SK-N-SH (cell line): Measurements from ENCODE around the gene C6orf136. TPM values are rescaled to one million over a fixed set of nuclear protein-coding genes. Genes with fewer than 3 reads are reported as not detected.
A peak's percentile ranks its signal among the peaks of the same experiment; 100 is the strongest.

Experiments used
- CTCF ChIA-PET: fragments of 300-600, 350-600 bp; formaldehyde crosslinking; extraction: SDS; loops from one replicate; lab custom pipeline; 2021; lab: Yijun Ruan, JAX
- POLR2A ChIA-PET: fragments of 350-600 bp; sonication (Branson Sonifier 250); formaldehyde crosslinking; extraction: SDS; loops from one replicate; lab custom pipeline; 2020; ENCODE audit warnings: antibody characterized with exemption, inconsistent platforms; lab: Yijun Ruan, JAX
- DNase-seq: peaks from one replicate; pipeline ENCODE4 v3.0.0; 2012
- H2AFZ ChIP-seq: fragments of 200-600 bp; sonication (generic); 2 replicates; pipeline ENCODE4 v1.8.1; 2016; ENCODE audit warnings: antibody characterized with exemption, mild to moderate bottlenecking, low read depth
- H3F3A ChIP-seq: fragments of 200-600 bp; sonication (generic); replicated peaks from 2 replicates; pipeline ENCODE3; 2016; ENCODE audit warnings: antibody characterized with exemption, mild to moderate bottlenecking; ENCODE audit not compliant: insufficient read depth
- H3K27ac ChIP-seq, 2 experiments: fragments of 200-500 bp in 1 of 2; fragments of 200-600 bp in 1 of 2; sonication (Bioruptor generic) in 1 of 2; sonication (generic), shearing (Covaris generic) in 1 of 2; 2 replicates each; pipeline versions ENCODE4 v1.5.1 to v1.6.1; 2014 to 2016; ENCODE audit warnings: low read depth in 2 of 2, inconsistent platforms in 1 of 2, low read length in 1 of 2, mild to moderate bottlenecking in 1 of 2, mixed read lengths in 1 of 2
- H3K27me3 ChIP-seq: fragments of 200-600 bp; sonication (generic), shearing (Covaris generic); 2 replicates; pipeline ENCODE4 v1.6.1; 2016; ENCODE audit warnings: mixed run types; ENCODE audit not compliant: insufficient read depth
- H3K36me3 ChIP-seq, 2 experiments: fragments of 200-500 bp in 1 of 2; fragments of 200-600 bp in 1 of 2; sonication (Bioruptor generic) in 1 of 2; sonication (generic) in 1 of 2; replicated peaks in 1 of 2; 2 replicates each; pipeline versions ENCODE3 to v1.5.1; 2014 to 2016; ENCODE audit warnings: low read length in 1 of 2, mild to moderate bottlenecking in 1 of 2; ENCODE audit not compliant: insufficient read depth in 2 of 2, control insufficient read depth in 1 of 2
- H3K4me1 ChIP-seq, 2 experiments: fragments of 200-500 bp in 1 of 2; fragments of 200-600 bp in 1 of 2; sonication (Bioruptor generic) in 1 of 2; sonication (generic), shearing (Covaris generic) in 1 of 2; 2 replicates each; pipeline versions ENCODE4 v1.5.1 to v1.6.1; 2014 to 2016; ENCODE audit warnings: low read depth in 1 of 2, low read length in 1 of 2, mixed run types in 1 of 2; ENCODE audit not compliant: insufficient read depth in 2 of 2, control insufficient read depth in 1 of 2
- H3K4me2 ChIP-seq: fragments of 200-600 bp; sonication (generic), shearing (Covaris generic); 2 replicates; pipeline ENCODE4 v1.6.1; 2017; ENCODE audit warnings: mixed run types
- H3K4me3 ChIP-seq, 2 experiments: fragments of 200-500 bp in 1 of 2; fragments of 200-600 bp in 1 of 2; sonication (Bioruptor generic) in 1 of 2; sonication (generic), shearing (Covaris generic) in 1 of 2; 2 replicates each; pipeline versions ENCODE4 v1.5.1 to v1.8.1; 2014 to 2016; ENCODE audit warnings: low read depth in 2 of 2, inconsistent platforms in 1 of 2, low read length in 1 of 2, mild to moderate bottlenecking in 1 of 2, mixed read lengths in 1 of 2, moderate library complexity in 1 of 2
- H3K79me2 ChIP-seq: fragments of 200-600 bp; sonication (generic); 2 replicates; pipeline ENCODE4 v1.8.1; 2017; ENCODE audit warnings: mild to moderate bottlenecking; ENCODE audit not compliant: insufficient read depth
- H3K9ac ChIP-seq: fragments of 200-600 bp; sonication (generic); 2 replicates; pipeline ENCODE4 v1.6.1; 2017; ENCODE audit warnings: mixed run types
- H3K9me2 ChIP-seq: fragments of 200-600 bp; sonication (generic); 2 replicates; pipeline ENCODE4 v1.6.1; 2017; ENCODE audit warnings: mixed run types
- H3K9me3 ChIP-seq: fragments of 200-600 bp; sonication (generic); 2 replicates; pipeline ENCODE4 v1.6.1; 2017; ENCODE audit warnings: mixed run types, mild to moderate bottlenecking, moderate library complexity
- H4K20me1 ChIP-seq: fragments of 200-600 bp; sonication (generic); 2 replicates; pipeline ENCODE4 v1.6.1; 2017; ENCODE audit warnings: mild to moderate bottlenecking, mixed run types; ENCODE audit not compliant: insufficient read depth
- EP300 ChIP-seq, 2 experiments: IDR thresholded peaks; 2 replicates each; pipeline versions ENCODE4 v1.4.0 to v1.6.1; 2012; ENCODE audit warnings: borderline replicate concordance in 1 of 2, low read depth in 1 of 2, low read length in 1 of 2
- FOXJ3 ChIP-seq: sonication (generic); formaldehyde crosslinking; IDR thresholded peaks from 2 replicates; pipeline ENCODE4 v1.5.1; 2020; ENCODE audit warnings: mild to moderate bottlenecking, missing genetic modification reagents
- FOXM1 ChIP-seq: IDR thresholded peaks from 2 replicates; pipeline ENCODE4 v1.4.0; 2012; ENCODE audit warnings: low read depth, mild to moderate bottlenecking
- GABPA ChIP-seq: IDR thresholded peaks from 2 replicates; pipeline ENCODE4 v1.4.0; 2012; ENCODE audit warnings: low read depth, mild to moderate bottlenecking
- GATA2 ChIP-seq: sonication (generic); formaldehyde crosslinking; IDR thresholded peaks from 2 replicates; pipeline ENCODE4 v1.5.0; 2020; ENCODE audit warnings: mild to moderate bottlenecking, missing genetic modification reagents
- JUND ChIP-seq: IDR thresholded peaks from 2 replicates; pipeline ENCODE4 v1.4.0; 2012
- MEF2A ChIP-seq: IDR thresholded peaks from 2 replicates; pipeline ENCODE4 v1.4.0; 2012; ENCODE audit warnings: low read depth, borderline replicate concordance
- MXI1 ChIP-seq: IDR thresholded peaks from 2 replicates; pipeline ENCODE4 v1.6.1; 2012; ENCODE audit warnings: mild to moderate bottlenecking, low read depth, low read length, improper control_type of control experiment
- NFIC ChIP-seq: IDR thresholded peaks from 2 replicates; pipeline ENCODE4 v1.4.0; 2012; ENCODE audit warnings: borderline replicate concordance
- RCOR1 ChIP-seq: fragments of 150-350 bp; IDR thresholded peaks from 2 replicates; pipeline ENCODE4 v1.6.1; 2017; ENCODE audit warnings: antibody characterized with exemption, low read length
- RFX5 ChIP-seq: IDR thresholded peaks from 2 replicates; pipeline ENCODE4 v1.6.1; 2012; ENCODE audit warnings: mild to moderate bottlenecking, improper control_type of control experiment, low read length
- SIN3A ChIP-seq: IDR thresholded peaks from 2 replicates; pipeline ENCODE4 v1.6.1; 2012; ENCODE audit warnings: low read depth, mild to moderate bottlenecking, low read length, moderate library complexity, borderline replicate concordance
- TCF12 ChIP-seq: IDR thresholded peaks from 2 replicates; pipeline ENCODE4 v1.4.0; 2012
- TEAD4 ChIP-seq: IDR thresholded peaks from 2 replicates; pipeline ENCODE4 v1.4.0; 2012; ENCODE audit warnings: mild to moderate bottlenecking, borderline replicate concordance; ENCODE audit not compliant: insufficient read depth
- YY1 ChIP-seq: IDR thresholded peaks from 2 replicates; pipeline ENCODE4 v1.4.0; 2012; ENCODE audit warnings: low read depth, mild to moderate bottlenecking
- WGBS: methylation state at CpG from one replicate; pipeline ENCODE4 v1.1.6; 2017; ENCODE audit warnings: low lambda C conversion rate; 5-methylcytosine and 5-hydroxymethylcytosine counted together
- polyA plus RNA-seq, 3 experiments: library from polyadenylated mRNA; depleted of rRNA; stranded (reverse); fragments of >200 nt; gene quantifications; 2 replicates each; pipeline ENCODE4 v1.2.3, GENCODE V29; 2012
- TF ChIP-seq, protein P1 (sequence below): IDR thresholded peaks from 2 replicates; pipeline ENCODE4 v1.4.0; 2012; ENCODE audit warnings: low read depth, borderline replicate concordance
- TF ChIP-seq, protein P2 (sequence below): IDR thresholded peaks from 2 replicates; pipeline ENCODE4 v1.4.0; 2012; ENCODE audit warnings: low read depth, borderline replicate concordance
- TF ChIP-seq, protein P3 (sequence below): fragments of 150-350 bp; IDR thresholded peaks from 2 replicates; pipeline ENCODE4 v1.6.1; 2017; ENCODE audit warnings: antibody characterized with exemption, low read length, low read depth, borderline replicate concordance
- TF ChIP-seq, protein P4 (sequence below): fragments of 150-350 bp; IDR thresholded peaks from 2 replicates; pipeline ENCODE4 v1.6.1; 2016; ENCODE audit warnings: mild to moderate bottlenecking, low read depth, low read length

The C6orf136 gene
- polyA plus RNA-seq, 1 of the 3 experiments (the other 2 are of a cell fraction) = 14.3 TPM

DNA sequence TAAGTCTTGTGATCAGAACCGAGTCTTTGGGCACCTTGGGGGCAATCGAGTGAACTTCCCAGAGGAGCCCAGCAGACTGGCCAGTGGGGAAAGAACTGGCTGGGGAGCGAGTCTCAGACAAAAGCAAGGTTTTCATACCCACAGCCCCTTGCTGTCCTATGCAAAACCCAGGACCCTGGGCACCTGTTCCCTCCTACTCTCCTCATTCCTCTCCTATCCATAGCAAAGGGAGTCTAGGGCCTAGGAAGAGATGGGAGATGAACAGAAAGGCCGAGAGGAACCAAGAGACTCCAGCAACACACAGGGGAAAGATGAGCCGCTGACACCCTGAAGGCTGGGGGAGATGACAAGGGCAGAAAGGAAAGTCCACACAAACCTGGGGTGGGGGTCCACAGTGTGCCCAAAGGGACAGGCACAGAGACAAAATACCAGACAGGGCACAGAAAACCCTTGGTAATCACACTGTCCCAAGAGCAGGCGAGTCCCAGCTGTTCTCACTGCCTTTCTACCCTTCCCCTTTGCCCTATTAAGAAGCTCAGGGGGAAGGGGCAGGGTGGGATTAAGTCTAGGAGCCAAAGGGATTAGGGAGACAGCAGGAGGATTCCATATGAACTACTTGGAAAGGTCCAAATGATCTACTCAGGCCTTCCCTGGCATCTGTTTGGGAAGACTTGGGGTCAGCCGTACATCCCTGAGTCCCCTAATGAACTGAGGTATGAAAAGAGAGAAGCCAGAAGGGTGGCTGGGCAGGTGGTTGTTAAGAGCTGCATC is 33.0 kb downstream of the C6orf136 start:
- POLR2A ChIA-PET = interaction anchor here (1.2 to 2.2 kb wide), 3 partner anchors 42 to 50 kb away, joined by 7 to 24 read pairs (median 8); no protein-coding TSS in a partner anchor
- H3K9me3 ChIP-seq = no peaks in the 10 kb centered on the region
- no peak overlapping the region for H2AFZ ChIP-seq
- H3K9ac ChIP-seq = peak overlapping the region; percentile 19; the same call in 1 of the 2 replicates
- peaks cover 25 to 48% of the 10 kb centered on the region in 2 experiments for H3K36me3 ChIP-seq
- peaks cover 59% of the 10 kb centered on the region for H3F3A ChIP-seq
- WGBS = 91% methylated on average over 7 of the region's 7 CpGs
- peak overlapping the region; percentile 69 for H3K4me2 ChIP-seq
- peak overlapping the region in 1 of 2 experiments; percentile 14; a peak in 1 of 4 replicates for H3K27ac ChIP-seq
- no peak for DNase-seq
- H3K4me3 ChIP-seq = peak overlapping the region in 1 of 2 experiments; percentile 22; a peak in 1 of 4 replicates
- H4K20me1 ChIP-seq = peaks cover 36% of the 10 kb centered on the region
- TF ChIP-seq, protein P1, sequence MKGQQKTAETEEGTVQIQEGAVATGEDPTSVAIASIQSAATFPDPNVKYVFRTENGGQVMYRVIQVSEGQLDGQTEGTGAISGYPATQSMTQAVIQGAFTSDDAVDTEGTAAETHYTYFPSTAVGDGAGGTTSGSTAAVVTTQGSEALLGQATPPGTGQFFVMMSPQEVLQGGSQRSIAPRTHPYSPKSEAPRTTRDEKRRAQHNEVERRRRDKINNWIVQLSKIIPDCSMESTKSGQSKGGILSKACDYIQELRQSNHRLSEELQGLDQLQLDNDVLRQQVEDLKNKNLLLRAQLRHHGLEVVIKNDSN = no peak
- TF ChIP-seq, all 33 proteins: peak for 0
- no peaks in the 10 kb centered on the region for H3K27me3 ChIP-seq
- CTCF ChIA-PET = interaction anchor here (0.7 to 29.8 kb wide), 19 partner anchors 9 to 203 kb away, joined by 3 to 838 read pairs (median 5); partner anchors contain the start of genes FLOT1, MDC1, MRPS18B and NRM
- no peaks in the 10 kb centered on the region for H3K9me2 ChIP-seq
- H3K4me1 ChIP-seq = peaks cover 16 to 44% of the 10 kb centered on the region in 2 experiments; a peak in 3 of 4 replicates
- H3K79me2 ChIP-seq = peaks cover 76% of the 10 kb centered on the region

DNA sequence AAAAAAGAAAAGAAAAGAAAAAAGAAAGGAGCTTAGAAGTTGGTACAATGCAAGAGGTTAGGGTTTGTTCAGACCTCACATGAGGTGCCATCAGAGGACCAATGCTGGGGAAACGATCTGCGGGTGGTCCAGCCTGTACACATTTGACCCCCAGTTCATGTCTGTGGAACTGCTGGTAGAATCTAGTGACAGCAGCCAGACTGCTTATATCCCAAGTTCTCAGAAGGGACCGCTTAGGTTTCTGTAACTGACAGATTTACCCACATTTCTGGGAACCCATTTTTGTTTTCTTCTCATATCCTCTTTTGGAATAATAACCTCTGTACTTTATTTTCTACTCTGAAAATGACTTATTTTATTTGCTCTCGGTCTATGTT is 34.8 kb downstream of the C6orf136 start:
- no peak for DNase-seq
- Histone ChIP-seq H3K79me2 (peaks cover 94% of the 10 kb centered on the region), H4K20me1 (peaks cover 36% of the 10 kb centered on the region), H3K9me2 (no peaks in the 10 kb centered on the region), H3K36me3 (peaks cover 15 to 40% of the 10 kb centered on the region in 2 experiments), H3K4me1 (peaks cover 16 to 57% of the 10 kb centered on the region in 2 experiments; a peak in 3 of 4 replicates), H3K4me2 (peak overlapping the region; percentile 98), H3K27ac (peak overlapping the region; percentile 93 to 97), H3F3A (peaks cover 42% of the 10 kb centered on the region), H3K4me3 (peak overlapping the region; percentile 74 to 77; a peak in 3 of 4 replicates), H3K9ac (peak overlapping the region; percentile 97), H3K27me3 (no peaks in the 10 kb centered on the region), H2AFZ (no peak overlapping the region), H3K9me3 (no peaks in the 10 kb centered on the region)
- ChIA-PET POLR2A (interaction anchor here (1.1 kb wide), 1 partner anchor 9 kb away, joined by 3 read pairs; no protein-coding TSS in a partner anchor), CTCF (interaction anchor here (0.8 to 29.8 kb wide), 6 partner anchors 9 to 202 kb away, joined by 3 to 838 read pairs (median 6); partner anchors contain the start of genes DHX16, FLOT1, MDC1 and NRM)
- no peak for TF ChIP-seq YY1
- TF ChIP-seq, protein P2, sequence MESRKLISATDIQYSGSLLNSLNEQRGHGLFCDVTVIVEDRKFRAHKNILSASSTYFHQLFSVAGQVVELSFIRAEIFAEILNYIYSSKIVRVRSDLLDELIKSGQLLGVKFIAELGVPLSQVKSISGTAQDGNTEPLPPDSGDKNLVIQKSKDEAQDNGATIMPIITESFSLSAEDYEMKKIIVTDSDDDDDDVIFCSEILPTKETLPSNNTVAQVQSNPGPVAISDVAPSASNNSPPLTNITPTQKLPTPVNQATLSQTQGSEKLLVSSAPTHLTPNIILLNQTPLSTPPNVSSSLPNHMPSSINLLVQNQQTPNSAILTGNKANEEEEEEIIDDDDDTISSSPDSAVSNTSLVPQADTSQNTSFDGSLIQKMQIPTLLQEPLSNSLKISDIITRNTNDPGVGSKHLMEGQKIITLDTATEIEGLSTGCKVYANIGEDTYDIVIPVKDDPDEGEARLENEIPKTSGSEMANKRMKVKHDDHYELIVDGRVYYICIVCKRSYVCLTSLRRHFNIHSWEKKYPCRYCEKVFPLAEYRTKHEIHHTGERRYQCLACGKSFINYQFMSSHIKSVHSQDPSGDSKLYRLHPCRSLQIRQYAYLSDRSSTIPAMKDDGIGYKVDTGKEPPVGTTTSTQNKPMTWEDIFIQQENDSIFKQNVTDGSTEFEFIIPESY = no peak
- no peak for TF ChIP-seq GATA2 (CRISPR knock-in tag)
- no peak for TF ChIP-seq FOXJ3 (CRISPR knock-in tag)
- TF ChIP-seq RFX5 = no peak
- TF ChIP-seq, protein P1 = no peak
- TF ChIP-seq TCF12 = no peak
- TF ChIP-seq TEAD4 = no peak
- TF ChIP-seq, protein P3, sequence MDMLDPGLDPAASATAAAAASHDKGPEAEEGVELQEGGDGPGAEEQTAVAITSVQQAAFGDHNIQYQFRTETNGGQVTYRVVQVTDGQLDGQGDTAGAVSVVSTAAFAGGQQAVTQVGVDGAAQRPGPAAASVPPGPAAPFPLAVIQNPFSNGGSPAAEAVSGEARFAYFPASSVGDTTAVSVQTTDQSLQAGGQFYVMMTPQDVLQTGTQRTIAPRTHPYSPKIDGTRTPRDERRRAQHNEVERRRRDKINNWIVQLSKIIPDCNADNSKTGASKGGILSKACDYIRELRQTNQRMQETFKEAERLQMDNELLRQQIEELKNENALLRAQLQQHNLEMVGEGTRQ = no peak
- TF ChIP-seq RCOR1 = no peak
- no peak for TF ChIP-seq EP300 (IDR thresholded peaks at IDR 0.05; ENCODE audit: borderline replicate concordance in 1 of 2, low read depth in 1 of 2, low read length in 1 of 2)
- TF ChIP-seq, protein P4, sequence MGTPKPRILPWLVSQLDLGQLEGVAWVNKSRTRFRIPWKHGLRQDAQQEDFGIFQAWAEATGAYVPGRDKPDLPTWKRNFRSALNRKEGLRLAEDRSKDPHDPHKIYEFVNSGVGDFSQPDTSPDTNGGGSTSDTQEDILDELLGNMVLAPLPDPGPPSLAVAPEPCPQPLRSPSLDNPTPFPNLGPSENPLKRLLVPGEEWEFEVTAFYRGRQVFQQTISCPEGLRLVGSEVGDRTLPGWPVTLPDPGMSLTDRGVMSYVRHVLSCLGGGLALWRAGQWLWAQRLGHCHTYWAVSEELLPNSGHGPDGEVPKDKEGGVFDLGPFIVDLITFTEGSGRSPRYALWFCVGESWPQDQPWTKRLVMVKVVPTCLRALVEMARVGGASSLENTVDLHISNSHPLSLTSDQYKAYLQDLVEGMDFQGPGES = no peak
- TF ChIP-seq MEF2A = no peak
- TF ChIP-seq NFIC = no peak
- no peak for TF ChIP-seq FOXM1
- TF ChIP-seq MXI1 = no peak
- TF ChIP-seq GABPA = no peak
- no peak for TF ChIP-seq JUND
- TF ChIP-seq SIN3A = no peak
- 57% methylated on average over 4 of the region's 4 CpGs for WGBS
